ENCODE results near the gene ZNF821. TPM values are rescaled to one million over a fixed set of nuclear protein-coding genes. Genes with fewer than 3 reads are reported as not detected.

The ZNF821 gene
- total and polyA plus RNA-seq, 2 of the 8 experiments (the other 6 are each of a cell fraction or from before 2014, with no cell fraction given) = 9.5 to 14.1 TPM

DNA sequence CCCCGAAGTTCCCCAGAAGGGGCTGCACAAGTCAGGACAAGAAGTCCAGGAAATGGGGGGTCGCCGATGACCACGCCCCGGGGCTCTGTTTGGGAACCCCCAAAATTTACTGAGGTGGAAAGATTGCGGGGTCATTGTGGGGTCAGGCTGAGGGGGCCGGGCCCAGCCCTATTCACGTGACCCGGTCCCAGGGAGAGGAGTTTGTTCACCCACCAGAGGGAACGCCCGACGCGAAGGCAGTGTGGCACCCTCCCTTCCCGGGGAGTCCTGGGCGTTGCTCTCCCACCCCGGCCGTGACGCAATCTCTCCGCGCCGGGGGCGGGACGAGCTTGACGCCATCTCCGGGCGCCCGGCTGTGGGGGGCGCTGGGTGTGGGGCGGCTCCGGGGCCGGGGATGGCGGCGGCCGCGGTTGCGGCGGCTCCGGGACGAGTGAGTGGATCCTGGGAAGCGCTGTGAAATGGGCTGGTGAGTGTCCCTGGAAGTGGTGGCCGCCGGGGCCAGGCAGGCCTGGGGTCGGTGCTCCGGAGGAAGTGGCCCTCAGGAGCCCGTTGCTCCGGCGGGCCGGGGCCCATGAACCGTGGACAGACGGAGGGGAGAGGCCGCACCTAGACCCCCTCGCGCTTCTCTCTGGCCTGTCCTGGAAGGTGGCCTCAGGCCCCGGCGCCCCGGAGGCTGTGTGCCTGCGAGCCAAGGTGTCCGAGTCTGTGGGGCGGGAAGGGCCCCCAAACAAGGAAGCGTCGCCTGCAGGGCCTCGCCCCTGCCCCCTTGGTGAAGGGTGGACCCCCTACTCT, 38.1 kb downstream of the ZNF821 start, which contains the start of gene ATXN1L:
TSS of gene ATXN1L (plus strand) at position 338 of the 792 bp plus-strand sequence. CDS start 3,765 bp downstream, outside the sequence.
- H2AK5ac ChIP-seq (ENCODE audit: low read depth, low read length) = no peak within 1 kb of the TSS
- DNase-seq (ENCODE audit: low read depth in 1 of 2, low spot score in 2 of 2) = peak; percentile 50 to 98
- POLR2A ChIA-PET (ENCODE audit: partially characterized antibody) = interaction anchor here (0.6 to 3.0 kb wide), 11 partner anchors 10 to 1061 kb away, joined by 3 to 11 read pairs (median 3); partner anchors contain the start of genes AP1G1 and ZNF821
- no peak within 1 kb of the TSS for H3K23ac ChIP-seq (ENCODE audit: insufficient read length)
- 4% methylated on average over 44 of the region's 62 CpGs; no CpG with 5 or more reads in 1 of the 2 experiments for WGBS, 2 experiments (ENCODE audit: extremely low coverage in 1 of 2, insufficient coverage in 1 of 2, insufficient read length in 1 of 2, insufficient replicate concordance in 2 of 2, low coverage in 1 of 2, low lambda C conversion rate in 2 of 2, missing lambda C conversion rate in 1 of 2)
- H3K56ac ChIP-seq (replicated peaks; ENCODE audit: insufficient read length, low read depth, low read length) = peak within 1 kb of the TSS; percentile 87
- peaks cover 0 to 5% (median 0%) of the 10 kb centered on the region in 4 experiments; a peak in 2 of 7 replicates for H3K4me1 ChIP-seq (replicated peaks in 1 of 4; ENCODE audit: control insufficient read depth in 3 of 4, insufficient read depth in 4 of 4, low read length in 3 of 4)
- peak within 1 kb of the TSS; percentile 78 to 97 (median 94) for H3K4me3 ChIP-seq (ENCODE audit: extremely low read depth in 1 of 4, insufficient read depth in 2 of 4, low read depth in 3 of 4, low read length in 4 of 4)
- peak within 1 kb of the TSS; percentile 73 for H3K4ac ChIP-seq (replicated peaks; ENCODE audit: insufficient read length, low read depth, low read length)
- peaks cover 11 to 21% of the 10 kb centered on the region in 2 experiments for H3K79me2 ChIP-seq (ENCODE audit: control insufficient read depth in 1 of 2, insufficient read depth in 2 of 2, low read length in 2 of 2)
- CTCF ChIA-PET (ENCODE audit: partially characterized antibody) = interaction anchor here (1.3 kb wide), 1 partner anchor 12 kb away, joined by 3 read pairs; no protein-coding TSS in a partner anchor
- H3K23me2 ChIP-seq (ENCODE audit: low read depth, low read length) = peaks cover 6% of the 10 kb centered on the region
- peaks cover 7 to 19% (median 12%) of the 10 kb centered on the region in 4 experiments; a peak in 5 of 8 replicates for H3K36me3 ChIP-seq (ENCODE audit: control insufficient read depth in 2 of 4, insufficient read depth in 4 of 4, low read length in 3 of 4)
- peak within 1 kb of the TSS; percentile 81 to 94 (median 88) for H3K9ac ChIP-seq (replicated peaks in 1 of 4; ENCODE audit: extremely low read depth in 1 of 4, low read depth in 3 of 4, low read length in 3 of 4)
- H2AFZ ChIP-seq (ENCODE audit: low read length) = peak within 1 kb of the TSS; percentile 43; the same call in 1 of the 2 replicates
- H3K79me1 ChIP-seq (ENCODE audit: low read depth, low read length) = peaks cover 11% of the 10 kb centered on the region; the same call in 1 of the 2 replicates
- H3K14ac ChIP-seq (ENCODE audit: insufficient read length) = no peak within 1 kb of the TSS
- H2BK5ac ChIP-seq (ENCODE audit: low read depth, low read length) = peak within 1 kb of the TSS; percentile 75
- H3K18ac ChIP-seq (ENCODE audit: extremely low read depth, low read length) = no peak within 1 kb of the TSS; the same call in none of the 2 replicates
- peak within 1 kb of the TSS; percentile 96 for H4K8ac ChIP-seq (ENCODE audit: extremely low read depth, insufficient read depth, low read length)
- H2BK12ac ChIP-seq (ENCODE audit: low read depth, low read length) = peak within 1 kb of the TSS; percentile 27; the same call in 1 of the 2 replicates
- no peaks in the 10 kb centered on the region for H3K27me3 ChIP-seq (replicated peaks in 1 of 4; ENCODE audit: control insufficient read depth in 3 of 4, extremely low read depth in 1 of 4, insufficient read depth in 3 of 4, low read length in 3 of 4)
- H2BK20ac ChIP-seq (ENCODE audit: low read length) = no peak within 1 kb of the TSS
- peaks cover 0 to 7% of the 10 kb centered on the region in 2 experiments for H4K20me1 ChIP-seq (replicated peaks in 1 of 2; ENCODE audit: control insufficient read depth in 1 of 2, insufficient read depth in 2 of 2, low read length in 2 of 2)
- peak within 1 kb of the TSS; percentile 87 for H3K27ac ChIP-seq (ENCODE audit: low read depth, low read length)
- H3K4me2 ChIP-seq (ENCODE audit: insufficient read depth in 1 of 2, low read depth in 2 of 2, low read length in 2 of 2) = peak within 1 kb of the TSS; percentile 78 to 90
- H3K9me3 ChIP-seq (ENCODE audit: insufficient read depth in 2 of 2, low read depth in 1 of 2, low read length in 1 of 2) = no peaks in the 10 kb centered on the region
- peak within 1 kb of the TSS; percentile 17 for H4K91ac ChIP-seq (replicated peaks; ENCODE audit: insufficient read length, low read length)
- FAIRE-seq = no peak
- H2BK15ac ChIP-seq (ENCODE audit: low read length) = no peak within 1 kb of the TSS
- no peak within 1 kb of the TSS for H2BK120ac ChIP-seq (replicated peaks; ENCODE audit: low read depth, low read length)
- H4K5ac ChIP-seq (ENCODE audit: insufficient read length, low read depth, low read length) = peak within 1 kb of the TSS; percentile 55
- TF ChIP-seq, protein P1, sequence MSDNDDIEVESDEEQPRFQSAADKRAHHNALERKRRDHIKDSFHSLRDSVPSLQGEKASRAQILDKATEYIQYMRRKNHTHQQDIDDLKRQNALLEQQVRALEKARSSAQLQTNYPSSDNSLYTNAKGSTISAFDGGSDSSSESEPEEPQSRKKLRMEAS (IDR thresholded peaks at IDR 0.05) = no peak
- TF ChIP-seq CREB1 (IDR thresholded peaks at IDR 0.05) (peak; percentile 99), TAF7 (optimal IDR thresholded peaks at IDR 0.05; ENCODE audit: borderline replicate concordance, low read depth, low read length) (peak; percentile 84), FOSL1 (IDR thresholded peaks at IDR 0.05; ENCODE audit: insufficient read depth, low read depth, low read length) (no peak), TAF1 (IDR thresholded peaks at IDR 0.05; ENCODE audit: low read depth, low read length) (peak; percentile 94), MAFK (IDR thresholded peaks at IDR 0.05; ENCODE audit: low read depth, low read length) (no peak), TCF12 (IDR thresholded peaks at IDR 0.05; ENCODE audit: low read depth, low read length) (no peak), CBX5 (IDR thresholded peaks at IDR 0.05; ENCODE audit: low read depth, low read length) (no peak), SIX5 (IDR thresholded peaks at IDR 0.05; ENCODE audit: low read depth, low read length) (no peak)
- TF ChIP-seq, protein P2, sequence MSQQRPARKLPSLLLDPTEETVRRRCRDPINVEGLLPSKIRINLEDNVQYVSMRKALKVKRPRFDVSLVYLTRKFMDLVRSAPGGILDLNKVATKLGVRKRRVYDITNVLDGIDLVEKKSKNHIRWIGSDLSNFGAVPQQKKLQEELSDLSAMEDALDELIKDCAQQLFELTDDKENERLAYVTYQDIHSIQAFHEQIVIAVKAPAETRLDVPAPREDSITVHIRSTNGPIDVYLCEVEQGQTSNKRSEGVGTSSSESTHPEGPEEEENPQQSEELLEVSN (IDR thresholded peaks at IDR 0.05) = no peak
